GM12878 (cell line): ENCODE measurements around the gene HOXB2.

ENCODE experiments used
- BHLHE40 ChIP-seq, 2 experiments: fragments of 450-650 bp in 1 of 2; IDR thresholded peaks; 2 replicates each; pipeline ENCODE4 v1.6.1; 2011 to 2017; ENCODE audit warnings: low read depth in 2 of 2, borderline replicate concordance in 1 of 2, improper control_type of control experiment in 1 of 2, low read length in 1 of 2, mild to moderate bottlenecking in 1 of 2
- KDM1A ChIP-seq: fragments of 200-600 bp; sonication (generic); IDR thresholded peaks from 2 replicates; pipeline ENCODE4 v1.6.1; 2016; ENCODE audit warnings: borderline replicate concordance
- RCOR1 ChIP-seq: conservative IDR thresholded peaks from 2 replicates; pipeline ENCODE4 v1.6.1; 2012; ENCODE audit warnings: low read depth, low read length, improper control_type of control experiment
- ZZZ3 ChIP-seq: IDR thresholded peaks from 2 replicates; pipeline ENCODE4 v1.6.1; 2011; ENCODE audit warnings: low read depth; ENCODE audit not compliant: control insufficient read depth, insufficient read length

DNA sequence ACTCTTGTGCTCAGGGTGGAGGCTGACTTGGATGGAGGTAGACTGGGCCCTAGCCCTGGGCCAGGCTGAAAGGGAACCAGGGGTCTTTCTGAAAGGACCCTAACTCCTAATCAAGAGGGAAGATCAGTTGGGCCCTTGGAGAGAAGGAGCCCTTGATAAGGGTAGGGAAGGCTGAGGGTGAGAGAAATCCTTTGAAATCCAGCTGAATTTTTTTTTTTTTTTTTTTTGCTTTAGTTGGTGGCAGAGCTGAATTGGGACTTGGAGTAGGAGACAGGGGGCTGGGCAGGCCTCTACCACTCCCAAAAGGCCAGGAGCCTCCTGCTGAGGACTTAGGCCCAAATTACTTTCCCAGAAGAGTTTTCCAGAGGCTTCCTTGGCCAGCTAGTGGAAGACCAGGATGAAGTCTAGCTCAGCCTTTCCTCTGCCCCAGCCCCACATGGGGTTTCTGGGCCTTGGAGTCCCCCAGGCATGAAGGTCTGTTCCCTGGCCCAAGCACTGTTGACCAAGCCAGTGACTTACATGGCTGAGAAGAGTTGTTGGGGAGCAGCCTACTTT lies 45.8 kb upstream of the HOXB2 start:
- no peak for TF ChIP-seq ZZZ3
- TF ChIP-seq KDM1A = no peak
- no peak for TF ChIP-seq BHLHE40 (IDR thresholded peaks at IDR 0.05; ENCODE audit: borderline replicate concordance in 1 of 2, low read depth in 2 of 2, low read length in 1 of 2)
- TF ChIP-seq RCOR1 = no peak
